Vagina (tissue), 2 donors: ENCODE results near the gene RBBP9. TPM values are rescaled to one million over a fixed set of nuclear protein-coding genes. Genes with fewer than 3 reads are reported as not detected.

ENCODE experiments used
- DNase-seq, 2 donors: peaks; one replicate each; pipeline ENCODE4 v3.0.0-alpha.2; 2017; ENCODE audit errors: extremely low spot score in 2 of 2
- H3K27ac ChIP-seq: fragments of 200-600 bp; sonication (generic); one replicate; pipeline ENCODE4 v1.5.1; 2019
- H3K27me3 ChIP-seq: fragments of 200-600 bp; sonication (generic); one replicate; pipeline ENCODE4 v1.5.1; 2019
- H3K36me3 ChIP-seq, 2 donors: fragments of 200-600 bp; sonication (generic); one replicate each; pipeline ENCODE4 v1.5.1; 2017 to 2019
- H3K4me1 ChIP-seq: fragments of 200-600 bp; sonication (generic); one replicate; pipeline ENCODE4 v1.5.1; 2019
- H3K4me3 ChIP-seq, 2 donors: fragments of 200-600 bp; sonication (generic); 1 replicate in 1 of 2; 2 replicates in 1 of 2; pipeline ENCODE4 v1.5.1; 2016 to 2019
- H3K9me3 ChIP-seq: fragments of 200-600 bp; sonication (generic); one replicate; pipeline ENCODE4 v1.5.1; 2019
- CTCF ChIP-seq, 3 experiments: fragments of 450-650 bp in 2 of 3; fragments of 200-600 bp in 1 of 3; sonication (generic) in 1 of 3; IDR thresholded peaks; one replicate each; pipeline ENCODE4 v1.5.1; 2017 to 2019; ENCODE audit warnings: antibody characterized with exemption in 3 of 3, mild to moderate bottlenecking in 2 of 3, moderate library complexity in 2 of 3
- POLR2A ChIP-seq, 2 donors: fragments of 450-650 bp; IDR thresholded peaks; one replicate each; pipeline ENCODE4 v1.6.1; 2017; ENCODE audit warnings: antibody characterized with exemption in 2 of 2, mild to moderate bottlenecking in 2 of 2, moderate library complexity in 2 of 2
- POLR2AphosphoS5 ChIP-seq, 2 donors: sonication (generic); formaldehyde crosslinking; IDR thresholded peaks; one replicate each; pipeline ENCODE4 v1.9.0; 2017; ENCODE audit warnings: antibody characterized with exemption in 2 of 2, mild to moderate bottlenecking in 2 of 2, low read depth in 1 of 2; ENCODE audit not compliant: insufficient read depth in 1 of 2
- intact Hi-C: fragments of 100-400 bp; cut with DNase I; formaldehyde crosslinking; loops from one replicate; pipeline ENCODE4 v1.15.1; 2023
- total RNA-seq: library from RNA; depleted of rRNA; stranded (reverse); fragments of >200 nt; gene quantifications from one replicate; pipeline ENCODE4 v1.2.3, GENCODE V29; 2016

The RBBP9 gene
- total RNA-seq, 1 donor from 2014 or later = 11.0 TPM

- Histone ChIP-seq H3K9me3 (no peaks in the 10 kb centered on the region), H3K36me3 (no peaks in the 10 kb centered on the region), H3K4me3 (peak overlapping the region; percentile 65 to 75), H3K27ac (peak overlapping the region; percentile 70), H3K27me3 (no peaks in the 10 kb centered on the region), H3K4me1 (peaks cover 20% of the 10 kb centered on the region)
- TF ChIP-seq CTCF (IDR thresholded peaks at IDR 0.05) = no peak
- no peak for TF ChIP-seq POLR2A (IDR thresholded peaks at IDR 0.05)
- peak in 1 of 2 donors; percentile 89 for DNase-seq
- intact Hi-C loops = no loop called here
Observed at GRCh38 chr20:18466574-18466893, 30.5 kb downstream of the RBBP9 start.

- intact Hi-C loops = no loop called here
- no peak for TF ChIP-seq CTCF (IDR thresholded peaks at IDR 0.05)
- no peak for TF ChIP-seq POLR2AphosphoS5 (IDR thresholded peaks at IDR 0.05; ENCODE audit: insufficient read depth in 1 of 2, low read depth in 1 of 2)
- no peak for TF ChIP-seq POLR2A (IDR thresholded peaks at IDR 0.05)
- Histone ChIP-seq H3K4me3 (no peak overlapping the region), H3K36me3 (no peaks in the 10 kb centered on the region), H3K9me3 (no peaks in the 10 kb centered on the region), H3K27me3 (no peaks in the 10 kb centered on the region), H3K27ac (no peak overlapping the region), H3K4me1 (peaks cover 20% of the 10 kb centered on the region)
- no peak for DNase-seq
Observed at GRCh38 chr20:18465536-18466200, 31.4 kb downstream of the RBBP9 start.

- no peak for TF ChIP-seq POLR2AphosphoS5 (IDR thresholded peaks at IDR 0.05; ENCODE audit: insufficient read depth in 1 of 2, low read depth in 1 of 2)
- no peak for TF ChIP-seq POLR2A (IDR thresholded peaks at IDR 0.05)
- H3K27me3 ChIP-seq = no peaks in the 10 kb centered on the region
- intact Hi-C loops = no loop called here
Observed at GRCh38 chr20:18456600-18456999, 40.4 kb downstream of the RBBP9 start.

GRCh38 chr20:18443886-18444285 is 53.1 kb downstream of the RBBP9 start:
- H3K4me1 ChIP-seq = no peaks in the 10 kb centered on the region
- DNase-seq = no peak
- no peak overlapping the region for H3K4me3 ChIP-seq
- H3K9me3 ChIP-seq = no peaks in the 10 kb centered on the region
- intact Hi-C loops = no loop called here
- H3K27me3 ChIP-seq = no peaks in the 10 kb centered on the region
- no peak overlapping the region for H3K27ac ChIP-seq
- TF ChIP-seq CTCF (IDR thresholded peaks at IDR 0.05) (no peak), POLR2AphosphoS5 (IDR thresholded peaks at IDR 0.05; ENCODE audit: insufficient read depth in 1 of 2, low read depth in 1 of 2) (no peak), POLR2A (IDR thresholded peaks at IDR 0.05) (no peak)
- no peaks in the 10 kb centered on the region for H3K36me3 ChIP-seq

More at GRCh38 chr20:18456600-18456999, 40.4 kb downstream of the RBBP9 start:
- H3K27ac ChIP-seq = no peak overlapping the region
- H3K9me3 ChIP-seq = no peaks in the 10 kb centered on the region
- no peaks in the 10 kb centered on the region for H3K4me1 ChIP-seq
- no peaks in the 10 kb centered on the region for H3K36me3 ChIP-seq
- DNase-seq = no peak
- H3K4me3 ChIP-seq = no peak overlapping the region

GRCh38 chr20:18440403-18440802 is 56.6 kb downstream of the RBBP9 start:
- intact Hi-C loops = no loop called here
- TF ChIP-seq CTCF (IDR thresholded peaks at IDR 0.05) (no peak), POLR2AphosphoS5 (IDR thresholded peaks at IDR 0.05; ENCODE audit: insufficient read depth in 1 of 2, low read depth in 1 of 2) (no peak), POLR2A (IDR thresholded peaks at IDR 0.05) (no peak)
- H3K4me1 ChIP-seq = no peaks in the 10 kb centered on the region
- no peaks in the 10 kb centered on the region for H3K27me3 ChIP-seq
- DNase-seq = no peak
- H3K4me3 ChIP-seq = no peak overlapping the region
- no peaks in the 10 kb centered on the region for H3K9me3 ChIP-seq
- no peaks in the 10 kb centered on the region for H3K36me3 ChIP-seq
- no peak overlapping the region for H3K27ac ChIP-seq
